Uterus (tissue), 2 donors: Measurements from ENCODE around the gene MYL10.

ENCODE experiments used
- CTCF ChIP-seq, 4 experiments: fragments of 200-600 bp in 2 of 4; fragments of 450-650 bp in 2 of 4; sonication (generic) in 2 of 4; IDR thresholded peaks; one replicate each; pipeline ENCODE4 v1.5.1; 2016 to 2019; ENCODE audit warnings: antibody characterized with exemption in 4 of 4, mild to moderate bottlenecking in 2 of 4, moderate library complexity in 1 of 4
- POLR2A ChIP-seq, 2 donors: fragments of 450-650 bp; IDR thresholded peaks; one replicate each; pipeline ENCODE4 v1.6.1; 2016; ENCODE audit warnings: antibody characterized with exemption in 2 of 2, mild to moderate bottlenecking in 1 of 2, moderate library complexity in 1 of 2

GRCh38 chr7:101676062-101676598 lies 47.0 kb upstream of the MYL10 start:
- TF ChIP-seq POLR2A (IDR thresholded peaks at IDR 0.05) (no peak), CTCF (IDR thresholded peaks at IDR 0.05) (no peak)
